HG03457 (cell line): Measurements from ENCODE around the gene RCOR3.
"Not testable (repeated sequence)": the region's sequence is repeated elsewhere in the genome, so short reads cannot be mapped to it uniquely, and the experiment has no call there.

ENCODE experiments used
- ATAC-seq: cut with Tn5 transposase; IDR thresholded peaks from one replicate; pipeline ENCODE4 v1.9.1; 2021; ENCODE audit warnings: moderate number of reproducible peaks; ENCODE audit not compliant: unreplicated experiment

RCOR3 gene

DNA sequence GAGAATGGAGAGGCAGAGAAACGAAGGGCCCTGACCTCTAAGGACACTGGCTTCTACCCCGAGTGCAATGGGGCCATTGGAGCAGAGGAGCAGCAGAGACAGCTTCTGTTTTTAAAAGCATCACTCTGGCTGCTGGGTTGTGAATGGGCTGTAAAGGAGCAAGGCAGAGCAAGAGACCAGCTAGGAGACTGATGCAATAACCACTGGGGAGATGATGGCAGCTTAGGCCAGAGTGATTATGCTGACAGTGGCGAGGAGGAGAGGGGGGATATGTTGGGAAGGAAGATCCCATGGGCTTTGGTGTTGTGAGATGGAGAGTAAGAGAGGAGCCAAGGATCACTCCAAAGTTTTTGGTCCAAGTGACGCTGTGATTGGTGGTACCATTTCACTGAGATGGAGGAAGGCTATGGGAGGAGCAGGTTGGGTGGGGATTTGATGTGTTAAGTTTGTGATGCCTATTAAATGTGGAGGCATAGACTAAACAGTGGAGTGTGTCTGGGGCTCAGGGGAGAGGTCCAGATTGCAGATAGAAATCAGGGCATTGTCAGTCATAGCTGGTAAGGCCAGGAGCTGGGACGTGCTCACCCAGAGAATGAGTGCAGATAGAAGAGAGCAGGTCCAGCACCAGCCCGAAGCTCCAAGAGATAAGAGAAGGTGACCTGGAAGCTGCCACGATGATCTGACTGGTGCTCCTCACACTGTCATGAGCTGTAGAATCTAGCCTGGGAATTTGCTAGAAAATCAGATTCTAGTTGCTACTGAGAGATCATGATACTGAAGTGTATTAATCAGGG lies 78.5 kb downstream of the RCOR3 start:
- no peak for ATAC-seq

DNA sequence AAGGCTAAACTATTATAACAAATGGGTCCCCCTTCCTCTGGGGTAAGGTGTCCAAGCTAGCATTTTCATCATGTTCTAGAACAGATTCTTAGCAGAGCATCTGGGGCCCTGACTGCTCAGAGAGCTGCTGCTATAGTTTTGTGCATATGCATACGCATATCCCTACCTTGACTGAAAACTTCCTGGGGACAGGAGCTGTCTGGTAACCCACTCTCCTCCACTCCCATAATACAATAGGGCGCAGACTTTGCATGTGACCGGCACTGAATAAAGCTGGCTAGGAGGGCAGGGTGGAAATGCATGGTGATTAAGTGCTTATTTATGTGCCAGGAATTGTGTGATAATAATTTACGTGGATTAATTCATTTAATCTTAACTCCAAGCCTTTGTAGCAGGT lies 79.1 kb downstream of the RCOR3 start:
- no peak for ATAC-seq

DNA sequence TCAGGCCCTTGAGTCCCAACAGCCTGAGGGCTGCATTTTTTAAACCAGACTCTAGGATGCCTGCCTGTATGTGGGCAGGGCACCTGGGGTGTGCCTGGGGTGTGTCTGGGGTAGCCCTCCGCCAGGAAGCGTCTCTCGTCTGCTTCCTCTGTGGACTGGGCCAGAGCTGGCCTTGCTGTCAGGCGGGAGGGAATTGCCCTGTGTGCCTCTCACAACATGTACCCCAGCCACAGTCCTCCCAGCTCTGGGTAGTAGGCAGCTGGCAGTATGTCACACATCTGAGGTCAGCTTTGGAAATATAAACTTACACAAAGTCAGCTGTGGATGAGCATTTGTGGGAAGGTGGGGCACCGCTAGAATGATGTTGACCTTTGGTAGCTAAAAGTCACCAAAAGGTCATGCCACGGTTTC lies 80.5 kb downstream of the RCOR3 start:
- ATAC-seq: no peak

DNA sequence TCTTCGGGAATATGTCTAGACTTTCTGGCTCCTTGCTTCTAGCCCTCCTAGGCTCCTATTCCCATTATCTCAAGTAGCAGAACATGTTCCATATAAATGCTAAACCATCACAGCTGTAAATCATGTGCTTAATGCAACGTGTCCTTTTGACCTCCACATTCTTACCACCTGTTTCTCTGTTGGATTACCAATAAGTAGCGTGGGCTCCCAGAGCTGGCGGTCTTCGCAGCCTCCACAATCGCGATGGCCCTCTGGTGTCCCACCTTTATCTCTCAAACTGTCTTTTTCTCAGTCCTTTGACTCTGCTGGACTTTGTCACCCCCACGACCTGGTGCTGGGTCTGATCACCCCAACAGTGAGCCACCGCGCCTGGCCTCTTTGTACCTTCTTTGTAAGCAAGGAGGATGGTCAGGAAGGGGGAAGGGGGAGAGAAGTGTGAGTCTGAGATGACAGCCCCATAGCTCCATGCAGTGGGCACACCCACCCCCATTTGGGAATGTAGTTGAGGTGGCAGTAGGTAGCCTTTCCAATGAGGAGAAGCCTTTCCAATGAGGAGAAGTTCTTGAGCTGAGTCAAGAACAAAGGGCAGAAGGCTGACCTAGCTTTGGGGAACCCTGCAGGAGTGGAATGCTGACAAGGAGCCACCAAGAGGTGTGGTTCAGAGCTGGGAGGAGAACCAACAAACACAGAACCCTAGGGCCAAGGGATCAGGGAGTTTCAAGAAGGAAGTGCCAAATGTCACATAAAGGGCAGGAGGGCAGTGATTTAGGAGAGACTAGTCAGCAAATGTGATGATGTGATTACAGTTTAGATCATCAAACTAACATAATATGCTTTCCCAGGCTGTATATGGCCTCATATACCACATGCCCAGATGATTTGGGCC lies 81.7 kb downstream of the RCOR3 start:
- no peak for ATAC-seq

DNA sequence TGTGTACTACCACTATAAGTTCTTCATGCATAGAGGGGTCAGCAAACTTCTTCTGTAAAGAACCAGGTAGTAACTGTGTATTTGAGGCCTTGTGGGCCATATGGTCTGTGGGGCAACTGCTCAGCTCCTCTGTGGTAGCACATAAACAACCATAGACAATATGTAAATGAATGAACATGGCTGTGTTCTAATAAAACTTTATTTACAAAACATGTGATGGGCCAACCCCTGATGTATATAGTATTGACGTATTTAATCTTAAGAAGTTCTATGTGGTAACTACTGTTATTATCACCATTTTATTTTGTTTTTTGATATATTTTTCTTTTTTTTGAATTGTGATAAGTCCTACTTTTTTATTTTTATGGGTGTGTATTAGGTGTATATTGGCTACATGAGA lies 82.8 kb downstream of the RCOR3 start:
- ATAC-seq: no peak

DNA sequence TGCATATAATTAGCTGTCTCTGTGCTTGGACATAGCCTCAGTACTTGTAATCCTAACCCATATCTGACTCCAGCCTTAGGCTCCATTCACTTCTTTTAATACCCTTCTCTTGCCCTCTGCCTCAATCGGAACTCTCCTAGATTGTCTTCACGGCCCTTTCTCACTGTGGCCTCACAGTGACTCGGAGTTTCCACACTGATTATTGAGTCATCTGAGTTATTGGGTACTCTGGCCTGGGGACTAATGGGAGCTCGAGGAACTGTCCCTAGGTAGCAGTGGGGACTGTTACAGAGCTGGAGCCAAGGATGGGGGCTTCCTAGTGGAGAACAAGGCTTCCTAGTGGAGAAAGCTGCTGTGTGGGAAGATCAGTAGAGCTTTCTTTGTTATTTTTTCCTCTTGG lies 84.4 kb downstream of the RCOR3 start:
- no peak for ATAC-seq

DNA sequence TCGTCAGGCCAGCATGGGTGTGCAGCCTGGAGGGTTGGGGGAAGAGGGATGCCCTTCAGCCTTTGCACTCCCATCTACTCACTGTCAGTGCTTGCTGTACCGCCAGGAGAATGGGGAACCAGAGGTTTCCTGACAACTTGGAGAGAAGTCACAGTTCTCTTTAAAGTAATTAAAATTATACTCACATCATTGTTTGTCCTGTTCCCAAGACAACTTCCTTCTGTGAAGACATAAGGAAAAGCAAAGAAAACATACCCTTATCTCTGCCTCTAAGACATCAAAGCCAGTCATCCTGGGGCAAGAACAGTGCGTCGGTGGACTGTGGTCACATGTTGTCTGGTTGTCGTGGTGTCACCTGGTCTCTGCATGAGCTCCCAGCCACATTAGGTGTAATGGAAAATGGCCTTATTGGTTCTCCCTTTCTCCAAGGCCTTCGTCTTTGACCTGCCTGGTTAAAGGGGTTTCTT lies 85.0 kb downstream of the RCOR3 start:
- no peak for ATAC-seq

DNA sequence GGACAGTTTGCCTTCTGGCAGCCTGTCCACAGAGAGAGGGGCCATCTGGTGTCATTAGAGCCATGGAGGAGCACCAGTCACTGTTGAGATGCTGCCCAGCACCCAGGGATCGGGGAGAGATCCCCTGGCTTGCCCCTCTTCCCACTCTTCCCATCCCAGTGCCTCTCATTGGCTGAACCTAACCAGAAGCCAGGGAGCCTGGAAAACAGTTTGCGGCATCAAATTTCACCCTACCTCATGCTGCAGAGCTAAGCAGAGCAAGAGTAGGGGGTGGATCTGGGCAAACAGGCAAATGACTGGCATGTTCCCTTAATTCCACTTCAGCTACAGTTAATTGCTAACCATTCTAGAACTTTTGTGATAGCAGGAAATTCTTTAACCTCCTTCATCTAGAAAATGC lies 86.6 kb downstream of the RCOR3 start:
- ATAC-seq: no peak

DNA sequence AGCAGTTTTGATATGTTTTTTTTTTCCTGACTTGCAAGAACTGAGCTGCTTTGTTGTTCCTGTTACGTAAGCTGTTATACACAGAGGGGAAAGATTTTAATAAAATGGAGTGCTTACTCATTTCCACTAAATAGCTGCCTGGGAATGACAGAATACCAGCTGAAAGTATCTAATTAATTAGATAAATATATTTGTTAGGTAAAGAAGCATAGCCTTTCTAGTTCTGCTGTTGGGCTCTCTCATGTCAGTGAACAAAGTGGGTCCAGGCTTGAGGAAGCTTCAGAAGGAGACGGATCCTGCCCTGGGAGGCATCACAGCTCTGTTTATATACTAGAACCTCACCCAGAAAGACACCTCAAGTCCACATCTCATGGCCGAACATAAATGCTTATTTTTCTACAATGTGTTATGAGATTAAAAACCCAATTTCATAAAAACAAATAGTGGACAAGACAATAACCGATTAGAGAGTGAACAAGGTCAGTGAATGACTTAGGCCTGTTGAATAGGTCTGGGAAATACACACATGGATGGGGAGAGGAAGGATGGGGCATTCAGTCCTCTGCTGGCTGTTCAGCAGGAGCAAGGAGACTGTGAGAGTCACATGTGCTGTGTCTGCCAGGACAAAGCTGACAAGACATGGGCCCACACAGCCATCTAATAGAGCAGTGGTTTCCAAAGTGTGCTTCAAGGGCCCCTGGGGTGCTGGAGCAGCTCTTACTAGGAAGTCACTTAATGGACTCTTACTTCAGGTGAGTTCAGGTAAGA lies 88.1 kb downstream of the RCOR3 start:
- no peak for ATAC-seq

DNA sequence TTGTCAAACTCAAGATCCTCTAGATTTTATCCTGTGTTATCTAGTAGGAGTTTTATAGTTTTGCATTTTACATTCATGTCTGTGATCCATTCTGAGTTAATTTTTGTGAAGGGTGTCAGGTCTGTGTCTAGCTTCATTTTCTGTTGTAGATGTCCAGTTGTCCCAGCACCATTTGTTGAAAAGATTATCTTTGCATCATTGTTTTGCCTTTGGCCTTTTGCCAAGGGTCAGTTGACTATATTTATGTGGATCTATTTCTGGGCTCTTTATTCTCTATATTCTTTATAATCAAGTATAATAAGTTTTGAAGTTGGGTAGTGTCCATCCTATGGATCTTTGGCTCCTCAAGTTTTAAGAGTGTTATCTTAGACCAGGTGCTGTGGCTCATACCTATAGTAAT lies 89.4 kb downstream of the RCOR3 start:
- no peak for ATAC-seq

DNA sequence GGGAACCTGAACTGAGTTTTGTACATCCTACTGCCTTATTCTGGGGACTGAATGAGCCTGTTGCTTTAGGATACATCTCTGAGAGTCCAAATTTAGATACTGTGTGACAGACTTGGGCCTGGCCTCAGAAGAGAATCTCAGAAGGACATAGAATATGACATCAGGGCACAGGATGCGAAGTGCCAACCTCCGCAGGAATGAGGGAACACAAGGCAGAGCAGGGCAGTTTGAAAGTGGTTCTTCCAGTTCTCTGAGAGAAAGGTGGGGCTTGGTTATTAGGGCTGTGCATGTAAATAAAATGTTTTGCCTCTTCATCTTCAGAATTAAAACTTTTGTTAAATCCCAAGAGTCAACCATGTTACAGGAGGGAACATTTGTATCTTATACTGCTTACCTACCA lies 90.6 kb downstream of the RCOR3 start:
- ATAC-seq: no peak

DNA sequence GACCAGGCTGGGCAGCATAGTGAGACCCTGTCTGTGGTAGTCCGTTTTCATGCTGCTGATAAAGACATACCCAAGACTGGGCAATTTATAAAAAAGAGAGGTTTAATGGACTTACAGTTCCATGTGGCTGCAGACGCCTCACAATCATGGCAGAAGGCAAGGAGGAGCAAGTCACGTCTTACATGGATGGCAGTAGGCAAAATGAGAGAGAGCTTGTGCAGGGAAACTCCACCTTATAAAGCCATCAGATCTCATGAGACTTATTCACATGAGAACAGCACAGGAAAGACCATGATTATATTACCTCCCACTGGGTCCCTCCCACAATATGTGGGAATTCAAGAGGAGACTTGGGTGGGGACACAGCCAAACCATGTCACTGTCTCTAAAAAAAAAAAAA lies 92.9 kb downstream of the RCOR3 start:
- not testable (repeated sequence) for ATAC-seq

DNA sequence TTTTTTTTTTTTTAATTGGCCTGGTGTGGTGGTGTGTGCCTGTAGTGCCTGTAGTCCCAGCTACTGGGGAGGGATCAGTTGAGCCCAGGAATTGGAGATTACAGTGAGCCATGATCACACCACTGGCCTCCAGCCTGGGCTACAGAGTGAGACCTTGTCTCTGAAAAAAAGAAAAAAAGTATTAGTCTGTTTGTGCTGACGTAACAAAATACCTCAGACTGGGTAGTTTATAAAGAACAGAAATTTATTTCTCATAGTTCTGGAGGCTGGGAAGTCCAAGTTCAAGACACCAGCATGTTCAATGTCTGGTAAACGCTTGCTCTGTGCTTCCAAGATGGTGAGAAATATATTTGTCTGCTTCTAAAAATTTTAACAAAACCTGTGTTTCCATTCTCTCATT lies 93.3 kb downstream of the RCOR3 start:
- no peak for ATAC-seq

DNA sequence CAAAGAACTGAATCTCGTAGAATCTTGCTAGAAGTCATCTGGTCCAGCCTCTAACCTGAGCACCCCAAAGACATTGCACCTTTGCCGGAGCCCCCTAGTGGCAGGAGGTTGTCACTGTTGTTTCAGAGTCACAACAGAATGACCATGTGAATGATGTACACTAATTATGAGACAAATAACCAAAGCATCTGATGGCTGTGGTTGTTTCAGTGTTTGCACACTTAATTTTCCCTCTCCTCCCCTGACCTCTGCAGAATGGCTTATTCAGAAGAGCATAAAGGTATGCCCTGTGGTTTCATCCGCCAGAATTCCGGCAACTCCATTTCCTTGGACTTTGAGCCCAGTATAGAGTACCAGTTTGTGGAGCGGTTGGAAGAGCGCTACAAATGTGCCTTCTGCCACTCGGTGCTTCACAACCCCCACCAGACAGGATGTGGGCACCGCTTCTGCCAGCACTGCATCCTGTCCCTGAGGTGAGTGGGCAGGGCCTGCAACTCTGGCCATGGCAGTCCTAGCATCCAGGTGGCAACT lies 93.9 kb downstream of the RCOR3 start:
- peak; percentile 73 for ATAC-seq

DNA sequence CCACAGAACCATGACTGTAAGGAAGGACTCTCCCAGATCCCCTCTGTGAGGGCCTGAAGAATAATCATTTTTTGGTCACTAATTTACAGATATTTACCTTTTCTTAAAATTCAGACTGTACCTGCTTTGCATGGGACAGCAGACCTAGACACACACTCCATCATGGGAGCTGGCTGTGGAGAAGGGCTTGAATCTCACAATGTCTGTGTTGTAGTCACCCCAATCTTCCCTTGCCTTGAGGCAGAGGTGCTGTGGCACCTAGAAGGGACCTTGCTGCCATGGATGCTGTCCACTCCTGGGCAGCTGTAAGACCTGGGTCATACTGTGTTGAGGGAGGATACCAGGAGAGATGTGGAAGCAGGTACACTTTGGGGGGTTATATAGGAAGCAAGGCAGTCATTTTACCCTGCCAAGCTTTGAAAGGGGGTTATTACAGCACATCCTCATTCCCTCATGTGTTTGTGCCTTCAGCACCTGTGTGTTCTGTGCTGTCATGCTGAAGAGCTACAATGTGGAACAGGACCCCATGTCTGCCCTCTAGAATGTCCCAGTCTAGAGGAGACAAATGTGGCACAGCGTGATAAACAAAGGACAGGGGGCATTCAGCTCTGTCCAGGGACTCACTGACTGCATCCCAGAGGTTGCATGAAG lies 94.5 kb downstream of the RCOR3 start:
- peak; percentile 13 for ATAC-seq

DNA sequence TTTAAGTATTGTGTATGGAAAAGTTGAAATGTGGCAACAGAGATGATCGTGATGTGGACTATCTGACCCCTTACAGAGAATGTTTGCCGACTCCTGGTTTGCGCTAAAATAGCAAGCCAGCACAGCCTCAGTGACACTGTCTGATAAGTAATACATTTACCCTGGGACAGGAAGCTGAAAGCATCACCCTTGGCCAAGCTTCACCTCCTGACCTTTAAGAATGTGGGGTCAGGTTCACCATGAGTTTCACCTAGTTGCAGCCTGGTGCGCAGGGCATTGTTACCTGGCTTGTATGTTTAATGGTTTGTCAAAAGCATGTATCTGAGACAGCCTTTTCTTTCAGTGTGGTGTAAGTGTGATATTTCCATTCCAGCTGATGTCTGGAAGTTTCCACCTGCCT lies 96.7 kb downstream of the RCOR3 start:
- ATAC-seq: no peak

DNA sequence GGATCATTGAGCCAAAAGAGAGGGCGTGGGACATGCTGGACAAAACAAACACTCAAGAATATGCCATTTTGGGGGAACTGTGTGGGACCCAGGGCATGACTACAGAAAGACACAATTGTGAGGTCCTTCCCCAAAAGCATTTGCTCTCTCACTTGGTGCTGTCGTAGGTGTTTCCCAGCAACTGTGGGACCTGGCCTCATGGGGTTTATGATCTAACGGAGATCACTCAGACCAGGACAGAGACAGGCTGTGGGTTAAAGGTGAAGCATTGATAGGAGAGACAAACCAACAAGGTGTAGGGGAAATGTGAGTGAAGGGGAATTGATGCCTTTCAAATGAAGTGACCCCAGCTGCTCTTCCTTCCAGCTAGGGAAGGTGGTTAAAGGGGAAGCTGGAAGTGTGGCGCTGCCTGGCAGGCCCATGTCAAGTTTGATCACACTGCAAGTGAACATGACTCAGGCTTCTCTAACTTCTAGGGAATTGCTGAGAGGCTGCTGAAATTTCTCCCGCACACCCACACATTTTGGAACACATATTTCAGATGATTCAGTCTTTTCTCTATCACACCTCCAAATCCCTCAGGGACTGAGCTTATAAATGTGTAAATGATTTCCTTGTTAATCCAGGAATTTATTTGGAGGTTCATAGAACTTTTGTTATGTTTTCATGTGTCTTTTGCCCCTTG lies 97.7 kb downstream of the RCOR3 start:
- no peak for ATAC-seq

DNA sequence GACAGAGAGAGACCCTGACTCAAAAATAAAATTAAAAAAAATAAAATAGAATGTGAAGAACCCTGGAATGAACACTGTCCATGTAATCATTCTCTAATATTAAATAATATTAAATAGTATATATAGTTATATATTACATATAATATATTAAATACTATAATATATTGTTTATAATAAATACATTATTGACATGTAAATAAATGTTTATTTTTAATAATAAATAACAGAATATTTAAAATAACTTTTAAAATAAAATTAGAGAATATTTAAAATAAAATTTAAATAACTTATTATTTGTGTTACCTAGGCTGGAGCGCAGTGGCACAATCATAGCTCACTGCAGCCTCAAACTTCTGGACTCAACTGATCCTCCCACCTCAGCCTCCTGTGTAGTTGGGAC lies 99.5 kb downstream of the RCOR3 start:
- ATAC-seq: no peak

DNA sequence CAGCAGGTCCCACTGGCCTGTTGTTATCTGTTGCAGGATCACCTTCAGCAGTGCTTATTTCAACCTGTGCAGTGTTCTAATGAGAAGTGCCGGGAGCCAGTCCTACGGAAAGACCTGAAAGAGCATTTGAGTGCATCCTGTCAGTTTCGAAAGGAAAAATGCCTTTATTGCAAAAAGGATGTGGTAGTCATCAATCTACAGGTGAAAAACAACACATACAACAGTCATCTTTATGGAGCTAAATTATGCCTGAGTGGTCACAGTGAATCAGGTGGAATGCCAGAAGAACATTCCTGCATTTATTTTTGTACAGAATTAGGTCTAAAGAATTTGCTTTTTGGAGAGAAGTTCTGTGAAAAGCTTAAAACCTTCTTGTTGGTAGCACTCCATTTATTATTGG lies 100.7 kb downstream of the RCOR3 start:
- ATAC-seq: no peak

DNA sequence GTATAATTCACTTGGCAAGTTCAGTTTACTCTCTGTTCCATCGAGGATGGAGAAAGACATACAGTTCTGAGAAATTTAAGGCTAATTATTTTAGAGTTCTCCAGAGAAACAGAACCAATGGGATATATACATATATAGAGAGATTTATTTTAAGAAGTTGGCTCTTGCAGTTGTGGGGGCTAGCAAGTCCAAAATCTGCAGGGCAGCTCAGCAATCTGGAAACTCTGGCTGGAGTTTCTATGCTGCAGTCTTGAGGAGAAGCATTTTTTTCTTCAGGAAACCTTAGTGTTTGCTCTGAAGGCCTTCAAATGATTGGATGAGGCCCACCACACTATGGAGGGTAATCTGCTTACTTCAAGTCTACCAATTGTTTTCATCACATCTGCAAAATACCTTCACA lies 102.0 kb downstream of the RCOR3 start:
- no peak for ATAC-seq
